IMR-90 (cell line): ENCODE measurements around the gene SLF2. TPM values are rescaled to one million over a fixed set of nuclear protein-coding genes. Genes with fewer than 3 reads are reported as not detected.

Source experiments
- ATAC-seq: fragments of 200-7000 bp; cut with Tn5 transposase; 2 replicates; pipeline ENCODE4 v1.9.1; 2020; ENCODE audit warnings: low read depth, mild to moderate bottlenecking, moderate library complexity
- BruUV-seq: library from RNA; stranded (reverse); fragments of 400-500 nt; replicated peaks from 2 replicates; lab custom pipeline; 2021; lab: Mats Ljungman, UMichigan
- CTCF ChIA-PET: fragments of 300-600 bp; formaldehyde crosslinking; extraction: SDS; loops from one replicate; lab custom pipeline; 2021; ENCODE audit warnings: antibody characterized with exemption; lab: Yijun Ruan, JAX
- POLR2A ChIA-PET: fragments of 300-600 bp; sonication (Branson Sonifier 250); formaldehyde crosslinking; loops from one replicate; lab custom pipeline; 2022; ENCODE audit warnings: antibody characterized with exemption; ENCODE audit not compliant: unreplicated experiment; lab: Charles Lee
- DNase-seq: peaks from one replicate; pipeline ENCODE4 v3.0.0; 2013
- H2AFZ ChIP-seq: replicated peaks from 2 replicates; pipeline ENCODE3; 2013; ENCODE audit warnings: low read length, mild to moderate bottlenecking; ENCODE audit not compliant: poor library complexity
- H2AK5ac ChIP-seq: 2 replicates; pipeline ENCODE4 v1.6.1; 2013; ENCODE audit warnings: low read depth, low read length, inconsistent platforms
- H2AK9ac ChIP-seq: replicated peaks from 2 replicates; pipeline ENCODE3; 2013; ENCODE audit warnings: mild to moderate bottlenecking, low read depth, low read length, moderate library complexity; ENCODE audit not compliant: poor library complexity
- H2BK120ac ChIP-seq: 2 replicates; pipeline ENCODE4 v1.6.1; 2013; ENCODE audit warnings: low read depth, low read length, inconsistent platforms
- H2BK15ac ChIP-seq: 3 replicates; pipeline ENCODE4 v1.6.1; 2013; ENCODE audit warnings: low read depth, low read length, inconsistent platforms
- H2BK20ac ChIP-seq: 2 replicates; pipeline ENCODE4 v1.6.1; 2013; ENCODE audit warnings: low read depth, mild to moderate bottlenecking, inconsistent platforms, low read length, moderate library complexity
- H2BK5ac ChIP-seq: 2 replicates; pipeline ENCODE4 v1.6.1; 2013; ENCODE audit warnings: mild to moderate bottlenecking, low read depth, low read length, inconsistent platforms; ENCODE audit not compliant: poor library complexity, severe bottlenecking
- H3K14ac ChIP-seq: replicated peaks from 2 replicates; pipeline ENCODE4 v1.6.1; 2013; ENCODE audit warnings: low read depth, low read length, inconsistent platforms
- H3K18ac ChIP-seq: 2 replicates; pipeline ENCODE4 v1.6.1; 2013; ENCODE audit warnings: low read depth, low read length, control low read depth
- H3K23ac ChIP-seq: 2 replicates; pipeline ENCODE4 v1.6.1; 2013; ENCODE audit warnings: low read depth, low read length, inconsistent platforms
- H3K27ac ChIP-seq: 2 replicates; pipeline ENCODE4 v1.5.1; 2013; ENCODE audit warnings: mild to moderate bottlenecking, control low read depth, low read length; ENCODE audit not compliant: insufficient read depth
- H3K27me3 ChIP-seq: 2 replicates; pipeline ENCODE4 v1.6.1; 2013; ENCODE audit warnings: low read length; ENCODE audit not compliant: control insufficient read depth, insufficient read depth
- H3K36me3 ChIP-seq: 2 replicates; pipeline ENCODE4 v1.6.1; 2013; ENCODE audit warnings: low read length, mixed read lengths; ENCODE audit not compliant: control insufficient read depth, insufficient read depth
- H3K4ac ChIP-seq: 2 replicates; pipeline ENCODE4 v1.6.1; 2013; ENCODE audit warnings: low read depth, low read length, inconsistent platforms
- H3K4me1 ChIP-seq: 2 replicates; pipeline ENCODE4 v1.6.1; 2013; ENCODE audit warnings: low read length, mixed read lengths; ENCODE audit not compliant: control insufficient read depth, insufficient read depth
- H3K4me2 ChIP-seq: 2 replicates; pipeline ENCODE4 v1.6.1; 2013; ENCODE audit warnings: low read depth, mild to moderate bottlenecking, control low read depth, low read length, moderate library complexity
- H3K4me3 ChIP-seq: 2 replicates; pipeline ENCODE4 v1.5.1; 2013; ENCODE audit warnings: low read depth, mild to moderate bottlenecking, control low read depth, low read length, moderate library complexity; ENCODE audit not compliant: insufficient read depth
- H3K56ac ChIP-seq: 2 replicates; pipeline ENCODE4 v1.6.1; 2013; ENCODE audit warnings: low read length, inconsistent platforms; ENCODE audit not compliant: insufficient read depth; ENCODE audit errors: extremely low read depth
- H3K79me1 ChIP-seq, 2 experiments: 2 replicates each; pipeline ENCODE4 v1.6.1; 2013; ENCODE audit warnings: low read length in 2 of 2, inconsistent platforms in 1 of 2, low read depth in 1 of 2
- H3K9ac ChIP-seq: 2 replicates; pipeline ENCODE4 v1.6.1; 2013; ENCODE audit warnings: low read depth, low read length, control low read depth
- H3K9me1 ChIP-seq: 2 replicates; pipeline ENCODE4 v1.6.1; 2013; ENCODE audit warnings: low read length, inconsistent platforms; ENCODE audit not compliant: insufficient read depth
- H3K9me3 ChIP-seq: 2 replicates; pipeline ENCODE4 v1.6.1; 2013; ENCODE audit warnings: low read length; ENCODE audit not compliant: control insufficient read depth, insufficient read depth
- H4K20me1 ChIP-seq: 2 replicates; pipeline ENCODE4 v1.6.1; 2013; ENCODE audit warnings: low read length, inconsistent platforms; ENCODE audit not compliant: insufficient read depth
- H4K5ac ChIP-seq: 2 replicates; pipeline ENCODE4 v1.6.1; 2013; ENCODE audit warnings: mild to moderate bottlenecking, low read depth, low read length, control low read depth
- H4K8ac ChIP-seq, 2 experiments: 2 replicates each; pipeline ENCODE4 v1.6.1; 2013; ENCODE audit warnings: low read depth in 2 of 2, low read length in 2 of 2, control low read depth in 1 of 2, inconsistent platforms in 1 of 2
- H4K91ac ChIP-seq: 2 replicates; pipeline ENCODE4 v1.6.1; 2013; ENCODE audit warnings: low read depth, low read length, inconsistent platforms; ENCODE audit not compliant: insufficient read depth
- CEBPB ChIP-seq: IDR thresholded peaks from 2 replicates; pipeline ENCODE4 v1.6.1; 2012; ENCODE audit warnings: low read depth, low read length, improper control_type of control experiment
- POLR2A ChIP-seq: IDR thresholded peaks from 2 replicates; pipeline ENCODE4 v1.6.1; 2012; ENCODE audit warnings: mild to moderate bottlenecking, low read depth, low read length
- WGBS, 2 experiments: methylation state at CpG; one replicate each; pipeline versions ENCODE4 v1.1.5 to v1.1.7; 2013; ENCODE audit warnings: missing lambda C conversion rate in 2 of 2; ENCODE audit not compliant: insufficient read length in 1 of 2; ENCODE audit errors: extremely low coverage in 2 of 2; 5-methylcytosine and 5-hydroxymethylcytosine counted together
- dilution Hi-C: fragments of 300-500 bp; cut with HindIII; formaldehyde crosslinking; loops from one replicate; pipeline ENCODE4 v1.14.3; 2018; ENCODE audit warnings: low sequenced_read_pairs; ENCODE audit not compliant: unreplicated experiment
- in situ Hi-C: fragments of 300-500 bp; cut with MboI; formaldehyde crosslinking; loops from 3 replicates; pipeline ENCODE4 v1.14.3; 2019; ENCODE audit warnings: low sequenced_read_pairs, inconsistent platforms, mixed read lengths
- intact Hi-C: fragments of 100-400 bp; cut with micrococcal nuclease; formaldehyde crosslinking; loops from 2 replicates; pipeline ENCODE4 v1.10.0; 2022
- polyA plus RNA-seq, 3 experiments: library from polyadenylated mRNA; depleted of rRNA; stranded (reverse); fragments of >200 nt; gene quantifications; 2 replicates each; pipeline ENCODE4 v1.2.3, GENCODE V29; 2012; ENCODE audit warnings: low replicate concordance in 1 of 3
- total RNA-seq: library from RNA; depleted of rRNA; stranded (reverse); fragments of >200 nt; gene quantifications from 2 replicates; pipeline ENCODE4 v1.2.3, GENCODE V29; 2012

The SLF2 gene
- total and polyA plus RNA-seq, 2 of the 4 experiments (the other 2 are of a cell fraction), result 8.5 to 21.7 TPM

DNA sequence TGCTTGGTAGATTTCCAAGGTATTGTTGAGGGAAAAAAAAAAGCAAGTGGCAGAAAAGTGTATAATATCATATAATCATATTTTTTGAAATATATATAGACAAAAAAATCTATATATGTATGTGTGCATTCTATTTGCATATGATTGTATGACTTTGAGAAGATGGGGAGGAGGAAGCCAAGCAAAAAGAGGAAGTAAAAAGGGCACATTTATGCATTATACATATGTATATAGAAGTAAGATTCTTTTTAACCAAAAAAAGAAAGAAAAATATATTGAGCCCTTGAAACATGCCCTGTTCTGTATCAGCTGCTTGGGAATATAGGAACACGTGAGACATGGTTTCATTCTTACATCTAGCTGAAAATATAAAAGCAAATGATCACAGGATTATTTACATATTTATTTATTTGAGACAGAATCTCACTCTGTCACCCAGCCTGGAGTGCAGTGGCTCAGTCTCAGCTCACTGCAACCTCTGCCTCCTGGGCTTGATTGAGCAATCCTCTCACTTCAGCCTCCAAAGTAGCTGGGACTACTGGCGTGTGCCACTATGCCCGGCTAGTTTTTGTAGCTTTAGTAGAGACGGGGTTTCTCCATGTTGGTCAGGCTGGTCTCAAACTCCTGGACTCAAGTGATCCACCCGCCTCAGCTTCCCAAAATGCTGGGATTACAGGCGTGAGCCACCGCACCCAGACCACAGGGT lies 18.0 kb upstream of the SLF2 start:
- BruUV-seq, result no TSS peak
- Histone ChIP-seq H2AK9ac (no peak overlapping the region), H2BK20ac (no peak overlapping the region), H3K27me3 (no peaks in the 10 kb centered on the region), H2BK15ac (no peak overlapping the region), H3K79me1 (peaks cover 0 to 4% of the 10 kb centered on the region in 2 experiments; a peak in 2 of 4 replicates), H2BK120ac (no peak overlapping the region), H3K56ac (no peak overlapping the region), H3K36me3 (no peaks in the 10 kb centered on the region), H3K4me1 (peaks cover 19% of the 10 kb centered on the region), H3K4ac (no peak overlapping the region), H2AFZ (no peak overlapping the region), H3K27ac (no peak overlapping the region), H2BK5ac (no peak overlapping the region), H2AK5ac (peak overlapping the region; percentile 8; the same call in 1 of the 2 replicates), H4K8ac (0 out of 4 replicates have a peak overlapping the region, but pooled peaks of 1 of the 2 experiments have one; percentile 2), H3K4me2 (no peak overlapping the region), H3K4me3 (no peak overlapping the region), H3K9ac (no peak overlapping the region), H3K9me3 (no peaks in the 10 kb centered on the region), H3K23ac (no peak overlapping the region), H3K9me1 (peaks cover 7% of the 10 kb centered on the region), H3K14ac (no peak overlapping the region), H4K20me1 (no peaks in the 10 kb centered on the region), H4K91ac (no peak overlapping the region), H3K18ac (no peak overlapping the region), H4K5ac (no peak overlapping the region)
- ChIA-PET POLR2A (no interaction called here), CTCF (no interaction called here)
- no peak for DNase-seq
- TF ChIP-seq CEBPB (peak; percentile 73), POLR2A (no peak)
- in situ Hi-C loops, result loop anchor here (25.0 kb wide), 1 partner anchor 557 kb away; the partner anchor contains the start of genes PKD2L1 and SCD
- dilution Hi-C loops, result no loop called here
- no peak for ATAC-seq
- 60% methylated on average over 2 of the region's 7 CpGs; no CpG with 5 or more reads in 1 of the 2 experiments for WGBS, 2 experiments
- intact Hi-C loops, result no loop called here
